ENCODE data around the gene PLCH1.
"Not testable (repeated sequence)": the region's sequence is repeated elsewhere in the genome, so short reads cannot be mapped to it uniquely, and the experiment has no call there.

Gene PLCH1

GRCh38 chr3:155634121-155634719 lies 110.7 kb downstream of the PLCH1 start:
- no peak for DNase-seq (ENCODE audit: low read depth in 2 of 2)
- TF ChIP-seq CTCF (IDR thresholded peaks at IDR 0.05; ENCODE audit: low read depth, low read length) = no peak
- no peak overlapping the region for H3K4me3 ChIP-seq (replicated peaks in 1 of 2; ENCODE audit: low read depth in 2 of 2, low read length in 2 of 2)

- H3K4me3 ChIP-seq (replicated peaks in 1 of 2; ENCODE audit: low read depth in 2 of 2, low read length in 2 of 2) = no peak overlapping the region
- peak; percentile 4 to 6 for DNase-seq (ENCODE audit: low read depth in 2 of 2)
- TF ChIP-seq CTCF (IDR thresholded peaks at IDR 0.05; ENCODE audit: low read depth, low read length) = no peak
Measured at GRCh38 chr3:155631323-155632019, 113.4 kb downstream of the PLCH1 start.

GRCh38 chr3:155629556-155629955 lies 115.3 kb downstream of the PLCH1 start:
- DNase-seq (ENCODE audit: low read depth in 2 of 2) = no peak
- no peak for TF ChIP-seq CTCF (IDR thresholded peaks at IDR 0.05; ENCODE audit: low read depth, low read length)
- no peak overlapping the region for H3K4me3 ChIP-seq (replicated peaks in 1 of 2; ENCODE audit: low read depth in 2 of 2, low read length in 2 of 2)

GRCh38 chr3:155629056-155629455 lies 115.8 kb downstream of the PLCH1 start:
- DNase-seq (ENCODE audit: low read depth in 2 of 2) = no peak
- TF ChIP-seq CTCF (IDR thresholded peaks at IDR 0.05; ENCODE audit: low read depth, low read length) = no peak
- no peak overlapping the region for H3K4me3 ChIP-seq (replicated peaks in 1 of 2; ENCODE audit: low read depth in 2 of 2, low read length in 2 of 2)

GRCh38 chr3:155622647-155623046 lies 122.2 kb downstream of the PLCH1 start:
- DNase-seq (ENCODE audit: low read depth in 2 of 2); H3K4me3 ChIP-seq (replicated peaks in 1 of 2; ENCODE audit: low read depth in 2 of 2, low read length in 2 of 2): not testable (repeated sequence)

GRCh38 chr3:155620552-155620951 lies 124.3 kb downstream of the PLCH1 start:
- DNase-seq (ENCODE audit: low read depth in 2 of 2) = not testable (repeated sequence)

GRCh38 chr3:155619118-155619915 lies 125.6 kb downstream of the PLCH1 start:
- no peak for DNase-seq (ENCODE audit: low read depth in 2 of 2)
- no peak for TF ChIP-seq CTCF (IDR thresholded peaks at IDR 0.05; ENCODE audit: low read depth, low read length)
- no peak overlapping the region for H3K4me3 ChIP-seq (replicated peaks in 1 of 2; ENCODE audit: low read depth in 2 of 2, low read length in 2 of 2)

More at GRCh38 chr3:155620552-155620951, 124.3 kb downstream of the PLCH1 start:
- H3K4me3 ChIP-seq (replicated peaks in 1 of 2; ENCODE audit: low read depth in 2 of 2, low read length in 2 of 2) = not testable (repeated sequence)
